ENCODE data around the gene KCNAB1. TPM values are rescaled to one million over a fixed set of nuclear protein-coding genes. Genes with fewer than 3 reads are reported as not detected.

KCNAB1 gene
- total RNA-seq, 1 experiment from 2014 or later, result 1.0 TPM

- TF ChIP-seq, protein P1, sequence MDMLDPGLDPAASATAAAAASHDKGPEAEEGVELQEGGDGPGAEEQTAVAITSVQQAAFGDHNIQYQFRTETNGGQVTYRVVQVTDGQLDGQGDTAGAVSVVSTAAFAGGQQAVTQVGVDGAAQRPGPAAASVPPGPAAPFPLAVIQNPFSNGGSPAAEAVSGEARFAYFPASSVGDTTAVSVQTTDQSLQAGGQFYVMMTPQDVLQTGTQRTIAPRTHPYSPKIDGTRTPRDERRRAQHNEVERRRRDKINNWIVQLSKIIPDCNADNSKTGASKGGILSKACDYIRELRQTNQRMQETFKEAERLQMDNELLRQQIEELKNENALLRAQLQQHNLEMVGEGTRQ (CRISPR knock-in tag; IDR thresholded peaks at IDR 0.05), result no peak
- no peak for TF ChIP-seq IRF1 (CRISPR knock-in tag; IDR thresholded peaks at IDR 0.05)
- no peak for TF ChIP-seq CREM (CRISPR knock-in tag; IDR thresholded peaks at IDR 0.05)
- TF ChIP-seq ELF4 (CRISPR knock-in tag; IDR thresholded peaks at IDR 0.05; ENCODE audit: low read depth), result no peak
- TF ChIP-seq HMGA2 (CRISPR knock-in tag; IDR thresholded peaks at IDR 0.05), result no peak
- TF ChIP-seq KAT7 (CRISPR knock-in tag; IDR thresholded peaks at IDR 0.05; ENCODE audit: borderline replicate concordance), result no peak
- no peak for TF ChIP-seq RELA (CRISPR knock-in tag; IDR thresholded peaks at IDR 0.05; ENCODE audit: borderline replicate concordance)
Observed at GRCh38 chr3:156160647-156161046, 40.3 kb downstream of the KCNAB1 start (continued).

DNA sequence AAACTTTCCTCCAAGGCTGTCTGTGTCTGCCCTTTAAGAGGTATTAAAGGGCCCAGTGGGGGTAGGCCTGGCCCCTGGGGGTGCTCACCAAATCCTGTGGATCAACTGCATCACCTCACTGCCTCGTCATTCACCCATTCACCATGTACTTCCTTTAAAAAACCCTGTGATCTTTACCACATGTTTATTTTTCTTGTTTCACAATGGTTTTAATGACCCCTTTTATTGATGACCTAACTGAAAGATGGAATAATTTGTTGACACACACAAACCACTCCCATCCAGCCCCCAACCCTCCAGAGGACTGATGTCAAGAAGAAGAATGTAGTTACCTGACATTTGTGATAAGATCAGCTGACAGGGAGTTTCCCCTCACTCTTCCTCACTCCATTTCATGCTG lies 40.8 kb downstream of the KCNAB1 start:
- Mint-ChIP-seq H3K36me3 (peaks cover 2% of the 10 kb centered on the region), H3K27ac (no peak overlapping the region), H3K27me3 (ENCODE audit: low read depth) (no peaks in the 10 kb centered on the region), H3K4me3 (no peak overlapping the region), H3K4me1 (peaks cover 16% of the 10 kb centered on the region), H3K9me3 (peaks cover 8% of the 10 kb centered on the region)
- ATAC-seq (no peak), DNase-seq (ENCODE audit: low spot score) (no peak)
- ChIA-PET CTCF (interaction anchor here (0.9 kb wide), 1 partner anchor 11 kb away, joined by 3 read pairs; no protein-coding TSS in a partner anchor), POLR2A (no interaction called here)
- TF ChIP-seq ZNF512 (CRISPR knock-in tag; IDR thresholded peaks at IDR 0.05; ENCODE audit: borderline replicate concordance) (no peak), ETV6 (CRISPR knock-in tag; IDR thresholded peaks at IDR 0.05) (no peak), GABPB1 (CRISPR knock-in tag; IDR thresholded peaks at IDR 0.05) (no peak), ATF1 (CRISPR knock-in tag; IDR thresholded peaks at IDR 0.05) (no peak), NR1H2 (CRISPR knock-in tag; IDR thresholded peaks at IDR 0.05) (no peak), STAT6 (CRISPR knock-in tag; conservative IDR thresholded peaks at IDR 0.05; ENCODE audit: low read depth) (no peak), JAZF1 (CRISPR knock-in tag; IDR thresholded peaks at IDR 0.05) (no peak), EMX1 (CRISPR knock-in tag; IDR thresholded peaks at IDR 0.05) (no peak), MXD4 (CRISPR knock-in tag; IDR thresholded peaks at IDR 0.05; ENCODE audit: borderline replicate concordance) (no peak), MYBL2 (CRISPR knock-in tag; IDR thresholded peaks at IDR 0.05) (no peak), FOXJ3 (CRISPR knock-in tag; IDR thresholded peaks at IDR 0.05; ENCODE audit: borderline replicate concordance) (no peak), FOXP1 (CRISPR knock-in tag; IDR thresholded peaks at IDR 0.05; ENCODE audit: borderline replicate concordance) (no peak), GRHL2 (CRISPR knock-in tag; IDR thresholded peaks at IDR 0.05; ENCODE audit: insufficient replicate concordance, severe bottlenecking) (no peak)
- TF ChIP-seq, protein P2, sequence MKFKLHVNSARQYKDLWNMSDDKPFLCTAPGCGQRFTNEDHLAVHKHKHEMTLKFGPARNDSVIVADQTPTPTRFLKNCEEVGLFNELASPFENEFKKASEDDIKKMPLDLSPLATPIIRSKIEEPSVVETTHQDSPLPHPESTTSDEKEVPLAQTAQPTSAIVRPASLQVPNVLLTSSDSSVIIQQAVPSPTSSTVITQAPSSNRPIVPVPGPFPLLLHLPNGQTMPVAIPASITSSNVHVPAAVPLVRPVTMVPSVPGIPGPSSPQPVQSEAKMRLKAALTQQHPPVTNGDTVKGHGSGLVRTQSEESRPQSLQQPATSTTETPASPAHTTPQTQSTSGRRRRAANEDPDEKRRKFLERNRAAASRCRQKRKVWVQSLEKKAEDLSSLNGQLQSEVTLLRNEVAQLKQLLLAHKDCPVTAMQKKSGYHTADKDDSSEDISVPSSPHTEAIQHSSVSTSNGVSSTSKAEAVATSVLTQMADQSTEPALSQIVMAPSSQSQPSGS (CRISPR knock-in tag; IDR thresholded peaks at IDR 0.05; ENCODE audit: borderline replicate concordance, low read depth), result no peak
- TF ChIP-seq, protein P3, sequence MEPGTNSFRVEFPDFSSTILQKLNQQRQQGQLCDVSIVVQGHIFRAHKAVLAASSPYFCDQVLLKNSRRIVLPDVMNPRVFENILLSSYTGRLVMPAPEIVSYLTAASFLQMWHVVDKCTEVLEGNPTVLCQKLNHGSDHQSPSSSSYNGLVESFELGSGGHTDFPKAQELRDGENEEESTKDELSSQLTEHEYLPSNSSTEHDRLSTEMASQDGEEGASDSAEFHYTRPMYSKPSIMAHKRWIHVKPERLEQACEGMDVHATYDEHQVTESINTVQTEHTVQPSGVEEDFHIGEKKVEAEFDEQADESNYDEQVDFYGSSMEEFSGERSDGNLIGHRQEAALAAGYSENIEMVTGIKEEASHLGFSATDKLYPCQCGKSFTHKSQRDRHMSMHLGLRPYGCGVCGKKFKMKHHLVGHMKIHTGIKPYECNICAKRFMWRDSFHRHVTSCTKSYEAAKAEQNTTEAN (CRISPR knock-in tag; IDR thresholded peaks at IDR 0.05), result no peak
- TF ChIP-seq, protein P4, sequence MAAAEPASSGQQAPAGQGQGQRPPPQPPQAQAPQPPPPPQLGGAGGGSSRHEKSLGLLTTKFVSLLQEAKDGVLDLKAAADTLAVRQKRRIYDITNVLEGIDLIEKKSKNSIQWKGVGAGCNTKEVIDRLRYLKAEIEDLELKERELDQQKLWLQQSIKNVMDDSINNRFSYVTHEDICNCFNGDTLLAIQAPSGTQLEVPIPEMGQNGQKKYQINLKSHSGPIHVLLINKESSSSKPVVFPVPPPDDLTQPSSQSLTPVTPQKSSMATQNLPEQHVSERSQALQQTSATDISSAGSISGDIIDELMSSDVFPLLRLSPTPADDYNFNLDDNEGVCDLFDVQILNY (CRISPR knock-in tag; IDR thresholded peaks at IDR 0.05), result no peak
- TF ChIP-seq, protein P5, sequence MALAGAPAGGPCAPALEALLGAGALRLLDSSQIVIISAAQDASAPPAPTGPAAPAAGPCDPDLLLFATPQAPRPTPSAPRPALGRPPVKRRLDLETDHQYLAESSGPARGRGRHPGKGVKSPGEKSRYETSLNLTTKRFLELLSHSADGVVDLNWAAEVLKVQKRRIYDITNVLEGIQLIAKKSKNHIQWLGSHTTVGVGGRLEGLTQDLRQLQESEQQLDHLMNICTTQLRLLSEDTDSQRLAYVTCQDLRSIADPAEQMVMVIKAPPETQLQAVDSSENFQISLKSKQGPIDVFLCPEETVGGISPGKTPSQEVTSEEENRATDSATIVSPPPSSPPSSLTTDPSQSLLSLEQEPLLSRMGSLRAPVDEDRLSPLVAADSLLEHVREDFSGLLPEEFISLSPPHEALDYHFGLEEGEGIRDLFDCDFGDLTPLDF (CRISPR knock-in tag; IDR thresholded peaks at IDR 0.05), result no peak

Measured in WTC11 (cell line).